ENCODE data around the gene TIMM44.
"Not testable (repeated sequence)": the region's sequence is repeated elsewhere in the genome, so short reads cannot be mapped to it uniquely, and the experiment has no call there.

The TIMM44 gene

GRCh38 chr19:7925171-7925851, 18.2 kb downstream of the TIMM44 start:
- DNase-seq (ENCODE audit: low read depth) = no peak

GRCh38 chr19:7924651-7925170, 18.8 kb downstream of the TIMM44 start:
- no peak for DNase-seq (ENCODE audit: low read depth)

- DNase-seq (ENCODE audit: low read depth) = no peak
These were observed 19.2 kb downstream of the TIMM44 start for GRCh38 chr19:7924241-7924640.

GRCh38 chr19:7923295-7924191, 19.9 kb downstream of the TIMM44 start:
- no peak for DNase-seq (ENCODE audit: low read depth)

- DNase-seq (ENCODE audit: low read depth) = no peak
These were observed 20.6 kb downstream of the TIMM44 start for GRCh38 chr19:7922836-7923195.

GRCh38 chr19:7921967-7922835, 21.3 kb downstream of the TIMM44 start:
- DNase-seq (ENCODE audit: low read depth) = no peak

- no peak for DNase-seq (ENCODE audit: low read depth)
These were observed 22.0 kb downstream of the TIMM44 start for GRCh38 chr19:7921302-7921966.

GRCh38 chr19:7920519-7921301, 22.8 kb downstream of the TIMM44 start:
- DNase-seq (ENCODE audit: low read depth) = peak; percentile 78

- DNase-seq (ENCODE audit: low read depth) = peak; percentile 79
These were observed 23.6 kb downstream of the TIMM44 start, which contains the start of gene SNAPC2 for GRCh38 chr19:7919610-7920518. Gene SNAPC2 (plus strand): TSS chr19:7920338. CDS start chr19:7920367, 29 bp downstream.

- no peak for DNase-seq (ENCODE audit: low read depth)
These were observed 24.6 kb downstream of the TIMM44 start for GRCh38 chr19:7918615-7919421.

- DNase-seq (ENCODE audit: low read depth) = not testable (repeated sequence)
These were observed 25.3 kb downstream of the TIMM44 start for GRCh38 chr19:7918062-7918614.

GRCh38 chr19:7917267-7918061, 26.0 kb downstream of the TIMM44 start:
- no peak for DNase-seq (ENCODE audit: low read depth)

- DNase-seq (ENCODE audit: low read depth) = no peak
These were observed 26.6 kb downstream of the TIMM44 start for GRCh38 chr19:7916955-7917266.

- DNase-seq (ENCODE audit: low read depth) = no peak
These were observed 27.1 kb downstream of the TIMM44 start for GRCh38 chr19:7916103-7916954.

GRCh38 chr19:7915250-7916102, 28.0 kb downstream of the TIMM44 start:
- no peak for DNase-seq (ENCODE audit: low read depth)

- DNase-seq (ENCODE audit: low read depth) = no peak
These were observed 28.8 kb downstream of the TIMM44 start, which contains the start of gene TGFBR3L for GRCh38 chr19:7914598-7915045. Gene TGFBR3L (plus strand): TSS chr19:7914830.

Data from HS-5 (cell line).